ENCODE results near the gene USHBP1.
A peak's percentile ranks its signal among the peaks of the same experiment; 100 is the strongest.

The USHBP1 gene

DNA sequence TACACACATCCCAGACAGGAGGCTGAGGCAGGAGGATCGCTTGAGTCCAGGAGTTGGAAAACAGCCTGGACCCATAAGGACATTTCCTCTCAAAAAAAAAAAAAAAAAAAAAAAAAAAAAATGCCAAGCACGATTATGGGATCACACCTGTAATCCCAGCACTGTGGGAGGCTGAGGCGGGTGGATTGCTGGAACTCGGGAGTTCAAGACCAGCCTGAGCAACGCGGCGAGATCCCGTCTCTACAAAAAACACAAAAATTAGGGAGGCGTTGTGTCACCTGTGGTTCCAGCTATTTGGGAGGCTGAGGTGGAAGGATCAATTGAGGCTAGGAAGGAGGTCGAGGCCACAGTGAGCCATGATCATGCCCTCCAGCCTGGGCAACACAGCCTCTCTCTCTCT is 39.5 kb downstream of the USHBP1 start:
- Histone ChIP-seq H3K9ac (no peak overlapping the region), H4K20me1 (peaks cover 0 to 19% (median 0%) of the 10 kb centered on the region in 11 experiments; a peak in 6 of 22 replicates), H3K27ac (no peak overlapping the region), H3K4me2 (peak overlapping the region in 9 of 11 experiments; percentile 81 to 99 (median 95); a peak in 11 of 22 replicates), H3K36me3 (peaks cover 3 to 17% (median 12%) of the 10 kb centered on the region in 11 experiments; a peak in 19 of 22 replicates), H3K4me3 (peak overlapping the region in 1 of 10 experiments; percentile 68; a peak in 1 of 20 replicates), H3K9me3 (replicated peaks in 1 of 11) (no peaks in the 10 kb centered on the region), H3K4me1 (peaks cover 21 to 50% (median 34%) of the 10 kb centered on the region in 10 experiments), H3K27me3 (no peaks in the 10 kb centered on the region)
- TF ChIP-seq Cebpa-rat (IDR thresholded peaks at IDR 0.05), result no peak

DNA sequence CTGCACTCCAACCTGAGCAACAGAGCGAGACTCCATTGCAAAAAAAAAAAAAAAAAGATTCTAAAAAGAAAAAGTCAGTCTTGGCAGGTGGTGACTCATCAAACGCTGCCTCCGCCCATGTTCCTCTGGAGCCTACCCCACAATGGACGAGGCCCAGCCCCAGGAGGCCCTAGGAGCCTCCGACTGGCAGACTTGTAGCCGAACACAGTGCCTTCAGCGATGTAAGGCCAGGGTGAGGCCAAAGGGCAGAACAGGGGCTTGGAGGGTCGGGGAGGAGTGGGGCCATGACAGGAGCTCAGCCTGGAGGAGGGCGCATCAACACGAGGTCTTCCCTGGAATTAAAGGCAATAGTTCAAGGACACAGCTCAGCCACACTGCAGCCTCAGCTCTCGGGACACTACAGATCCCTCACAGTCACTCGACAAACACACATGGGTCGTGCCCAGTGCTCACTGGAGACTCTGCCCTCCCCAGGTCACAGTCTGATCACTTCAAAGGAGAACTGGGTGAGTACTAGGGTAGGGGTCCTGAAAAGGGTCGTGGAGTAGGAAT is 44.3 kb downstream of the USHBP1 start:
- Histone ChIP-seq H3K9ac (peak overlapping the region in 2 of 11 experiments; percentile 32 to 42; a peak in 4 of 22 replicates), H3K27me3 (no peaks in the 10 kb centered on the region), H3K27ac (peak overlapping the region in 4 of 11 experiments; percentile 13 to 55 (median 32); a peak in 4 of 22 replicates), H3K36me3 (peaks cover 24 to 43% (median 32%) of the 10 kb centered on the region in 11 experiments), H3K4me3 (no peak overlapping the region), H4K20me1 (no peaks in the 10 kb centered on the region), H3K9me3 (replicated peaks in 1 of 11) (no peaks in the 10 kb centered on the region), H3K4me2 (peak overlapping the region in 7 of 11 experiments; percentile 10 to 70 (median 33); a peak in 11 of 22 replicates), H3K4me1 (peaks cover 9 to 46% (median 22%) of the 10 kb centered on the region in 10 experiments)
- no peak for TF ChIP-seq Cebpa-rat (IDR thresholded peaks at IDR 0.05)

DNA sequence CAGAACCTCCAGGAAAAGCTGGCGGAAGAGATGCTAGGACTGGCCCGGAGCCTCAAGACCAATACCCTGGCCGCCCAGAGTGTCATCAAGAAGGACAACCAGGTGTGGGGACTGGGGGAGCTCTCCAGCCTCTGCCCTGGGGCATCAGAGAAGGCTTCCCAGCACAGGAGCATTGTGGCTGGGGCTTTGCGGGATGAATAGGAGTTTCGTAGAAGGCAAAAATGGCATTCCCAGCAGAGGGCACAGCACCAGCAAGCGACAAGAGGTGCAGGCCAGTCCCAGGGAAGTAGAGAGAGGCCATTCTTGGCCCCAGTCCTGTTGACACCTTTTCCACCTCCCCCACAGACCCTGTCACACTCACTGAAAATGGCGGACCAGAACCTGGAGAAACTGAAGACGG is 45.3 kb downstream of the USHBP1 start:
- Histone ChIP-seq H3K4me2 (peak overlapping the region in 4 of 11 experiments; percentile 29 to 70 (median 52); a peak in 6 of 22 replicates), H3K36me3 (peaks cover 24 to 43% (median 32%) of the 10 kb centered on the region in 11 experiments), H3K9me3 (replicated peaks in 1 of 11) (no peaks in the 10 kb centered on the region), H3K27me3 (no peaks in the 10 kb centered on the region), H4K20me1 (no peaks in the 10 kb centered on the region), H3K27ac (no peak overlapping the region), H3K4me1 (peaks cover 15 to 45% (median 27%) of the 10 kb centered on the region in 10 experiments), H3K9ac (no peak overlapping the region), H3K4me3 (no peak overlapping the region)
- TF ChIP-seq Cebpa-rat (IDR thresholded peaks at IDR 0.05), result no peak

DNA sequence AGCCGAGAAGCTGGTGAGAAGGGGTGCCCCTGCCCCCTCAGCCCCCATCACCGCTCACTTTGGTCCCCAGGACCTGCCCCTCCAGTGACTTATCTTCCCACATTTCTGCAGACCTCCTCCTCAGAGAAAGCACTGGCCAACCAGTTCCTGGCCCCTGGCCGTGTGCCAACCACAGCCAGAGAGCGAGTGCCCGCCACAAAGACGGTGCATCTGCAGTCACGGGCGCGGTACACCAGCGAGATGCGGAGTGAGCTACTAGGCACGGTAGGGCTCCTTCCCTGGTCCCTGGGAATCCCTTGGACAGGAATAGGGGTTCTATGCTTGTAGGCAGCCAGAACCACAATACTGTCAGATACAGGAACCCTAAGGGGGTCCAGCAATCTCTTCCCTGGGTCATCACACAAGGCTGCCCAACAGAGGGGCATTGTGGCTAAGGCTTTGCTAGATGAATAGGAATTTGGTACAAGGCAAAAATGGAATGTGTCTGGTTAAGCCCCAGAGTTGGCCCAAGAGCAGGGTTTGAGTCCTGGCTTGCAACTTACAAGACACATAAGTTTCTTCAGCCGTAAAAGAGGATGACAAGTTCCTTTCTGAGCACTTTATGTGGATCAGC is 48.4 kb downstream of the USHBP1 start:
- Histone ChIP-seq H4K20me1 (no peaks in the 10 kb centered on the region), H3K36me3 (peaks cover 49 to 67% (median 57%) of the 10 kb centered on the region in 11 experiments), H3K27me3 (no peaks in the 10 kb centered on the region), H3K9me3 (replicated peaks in 1 of 11) (no peaks in the 10 kb centered on the region), H3K4me1 (peaks cover 24 to 50% (median 42%) of the 10 kb centered on the region in 10 experiments), H3K4me2 (peak overlapping the region; percentile 77 to 99 (median 94)), H3K27ac (peak overlapping the region in 9 of 11 experiments; percentile 94 to 98 (median 96); a peak in 14 of 22 replicates), H3K9ac (peak overlapping the region in 5 of 11 experiments; percentile 18 to 94 (median 92); a peak in 6 of 22 replicates), H3K4me3 (peak overlapping the region; percentile 51 to 77 (median 72); a peak in 18 of 20 replicates)
- TF ChIP-seq Cebpa-rat (IDR thresholded peaks at IDR 0.05), result no peak

DNA sequence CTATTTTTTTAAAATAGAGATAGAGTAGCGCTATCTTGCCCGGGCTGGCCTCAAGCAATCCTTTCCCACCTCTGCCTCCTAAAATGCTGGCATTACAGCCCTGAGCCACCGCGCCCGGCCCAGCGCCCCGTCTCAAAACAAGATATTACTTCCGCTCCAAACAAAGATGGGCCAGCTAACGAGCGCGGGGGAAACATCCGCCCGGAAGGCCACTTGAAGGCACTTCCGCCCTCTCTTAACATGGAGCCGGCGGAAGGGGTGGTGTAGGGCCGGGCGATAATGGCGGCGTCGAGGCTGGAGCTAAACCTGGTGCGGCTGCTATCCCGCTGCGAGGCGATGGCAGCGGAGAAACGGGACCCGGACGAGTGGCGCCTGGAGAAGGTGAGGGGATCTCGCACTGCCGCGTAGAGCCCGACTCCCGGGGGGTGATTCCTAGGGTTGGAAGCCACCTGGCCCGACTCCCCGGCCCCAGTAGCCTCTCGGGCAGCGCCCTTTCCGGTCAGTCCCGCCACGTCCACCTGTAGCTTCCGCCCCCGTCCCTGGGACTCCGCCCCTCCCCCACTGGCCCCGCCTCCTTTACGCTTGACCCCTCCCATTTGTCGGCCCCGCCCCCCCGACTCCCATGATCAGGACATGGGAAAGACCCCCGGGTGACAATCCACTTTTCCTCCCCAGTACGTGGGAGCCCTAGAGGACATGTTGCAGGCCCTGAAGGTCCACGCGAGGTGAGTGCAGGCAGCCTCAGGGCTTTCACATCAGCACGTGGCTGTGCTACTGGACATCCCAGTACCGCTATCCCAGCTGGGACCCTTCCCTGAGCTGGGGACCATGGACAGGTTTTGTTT is 49.2 kb downstream of the USHBP1 start, which contains the start of gene USE1:
Gene USE1 (plus strand): TSS at position 231 of the 845 bp plus-strand sequence. CDS start 49 bp downstream, at position 280.
- peaks cover 57 to 75% (median 65%) of the 10 kb centered on the region in 11 experiments for H3K36me3 ChIP-seq
- no peaks in the 10 kb centered on the region; a peak in 1 of 22 replicates for H4K20me1 ChIP-seq
- peaks cover 23 to 54% (median 46%) of the 10 kb centered on the region in 10 experiments for H3K4me1 ChIP-seq
- peak within 1 kb of the TSS; percentile 77 to 99 (median 94) for H3K4me2 ChIP-seq
- peak within 1 kb of the TSS; percentile 90 to 98 (median 95) for H3K27ac ChIP-seq
- no peak for TF ChIP-seq Cebpa-rat (IDR thresholded peaks at IDR 0.05)
- H3K4me3 ChIP-seq, result peak within 1 kb of the TSS; percentile 51 to 77 (median 72)
- peak within 1 kb of the TSS; percentile 90 to 94 (median 92) for H3K9ac ChIP-seq
- no peaks in the 10 kb centered on the region for H3K9me3 ChIP-seq (replicated peaks in 1 of 11)
- H3K27me3 ChIP-seq, result no peaks in the 10 kb centered on the region

DNA sequence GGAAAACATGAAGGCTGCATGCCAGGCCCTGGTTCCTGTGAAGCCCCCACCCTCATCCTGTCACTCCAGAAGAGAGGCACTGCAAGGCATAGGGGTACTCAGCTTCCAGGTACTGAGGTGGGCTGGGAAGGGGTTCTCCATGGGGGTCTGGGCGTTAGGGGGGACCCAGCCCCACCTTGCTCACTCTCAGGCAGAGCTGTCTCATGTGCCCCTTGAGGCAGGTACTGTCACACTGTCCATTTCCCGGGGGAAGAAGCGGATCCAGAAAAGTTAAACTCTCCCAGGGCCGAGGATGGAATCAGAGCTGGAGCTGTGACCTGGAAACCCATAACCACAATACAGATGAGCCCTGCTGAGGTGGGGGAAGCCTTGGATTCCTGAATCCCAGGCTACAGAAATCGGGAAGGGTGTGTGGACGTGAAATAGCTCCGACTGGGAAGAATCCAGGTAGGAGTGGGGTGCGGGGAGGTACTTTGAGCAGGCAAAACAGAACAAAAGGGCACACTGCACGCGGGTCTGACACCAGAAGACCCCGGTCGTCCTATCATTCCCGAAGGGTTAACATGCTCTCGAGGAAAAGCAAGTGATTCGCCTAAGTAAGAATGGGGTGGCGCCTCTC is 49.9 kb downstream of the USHBP1 start:
- Histone ChIP-seq H3K4me1 (peaks cover 21 to 54% (median 49%) of the 10 kb centered on the region in 10 experiments), H3K27ac (peak overlapping the region; percentile 90 to 98 (median 95)), H3K36me3 (peaks cover 62 to 78% (median 70%) of the 10 kb centered on the region in 11 experiments), H4K20me1 (peaks cover 0 to 7% (median 0%) of the 10 kb centered on the region in 11 experiments; a peak in 3 of 22 replicates), H3K27me3 (no peaks in the 10 kb centered on the region), H3K4me2 (peak overlapping the region; percentile 77 to 99 (median 94)), H3K9me3 (replicated peaks in 1 of 11) (no peaks in the 10 kb centered on the region), H3K9ac (peak overlapping the region; percentile 90 to 94 (median 92)), H3K4me3 (peak overlapping the region; percentile 51 to 77 (median 72))
- TF ChIP-seq Cebpa-rat (IDR thresholded peaks at IDR 0.05), result no peak

DNA sequence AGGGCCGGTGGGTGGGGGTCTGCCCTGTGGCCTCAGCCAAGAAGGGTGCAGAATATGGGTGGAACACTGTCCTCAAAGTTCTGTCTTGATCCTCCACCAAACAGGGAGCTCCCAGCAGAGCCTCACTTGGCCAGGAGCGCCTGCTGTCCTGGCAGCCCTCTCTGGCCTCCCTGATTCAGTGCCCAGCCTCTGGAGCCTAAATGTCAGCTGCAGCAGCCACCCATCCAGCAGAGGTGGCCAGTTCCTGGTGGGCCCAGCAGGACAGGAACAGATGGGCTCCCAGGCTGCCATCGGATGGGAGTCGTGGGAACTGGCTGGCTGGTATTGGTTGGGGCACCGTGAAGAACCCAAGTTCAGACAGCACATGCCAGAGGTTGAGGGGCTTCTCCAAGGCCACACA is 51.2 kb downstream of the USHBP1 start:
- Histone ChIP-seq H3K36me3 (peaks cover 57 to 78% (median 69%) of the 10 kb centered on the region in 11 experiments), H4K20me1 (peaks cover 0 to 20% (median 7%) of the 10 kb centered on the region in 11 experiments; a peak in 9 of 22 replicates), H3K9me3 (replicated peaks in 1 of 11) (no peaks in the 10 kb centered on the region), H3K27ac (peak overlapping the region in 1 of 11 experiments; percentile 9; a peak in 1 of 22 replicates), H3K27me3 (no peaks in the 10 kb centered on the region), H3K4me2 (peak overlapping the region in 6 of 11 experiments; percentile 13 to 99 (median 92); a peak in 9 of 22 replicates), H3K4me1 (peaks cover 31 to 66% (median 62%) of the 10 kb centered on the region in 10 experiments), H3K9ac (no peak overlapping the region), H3K4me3 (no peak overlapping the region)
- TF ChIP-seq Cebpa-rat (IDR thresholded peaks at IDR 0.05), result no peak

All from BLaER1 treated with 17β-estradiol and CSF1 and Interleukin-3, amounts not matched to agents 10 nM and 100 nM (cell line).